ENCODE measurements around the gene WDR6.

DNA sequence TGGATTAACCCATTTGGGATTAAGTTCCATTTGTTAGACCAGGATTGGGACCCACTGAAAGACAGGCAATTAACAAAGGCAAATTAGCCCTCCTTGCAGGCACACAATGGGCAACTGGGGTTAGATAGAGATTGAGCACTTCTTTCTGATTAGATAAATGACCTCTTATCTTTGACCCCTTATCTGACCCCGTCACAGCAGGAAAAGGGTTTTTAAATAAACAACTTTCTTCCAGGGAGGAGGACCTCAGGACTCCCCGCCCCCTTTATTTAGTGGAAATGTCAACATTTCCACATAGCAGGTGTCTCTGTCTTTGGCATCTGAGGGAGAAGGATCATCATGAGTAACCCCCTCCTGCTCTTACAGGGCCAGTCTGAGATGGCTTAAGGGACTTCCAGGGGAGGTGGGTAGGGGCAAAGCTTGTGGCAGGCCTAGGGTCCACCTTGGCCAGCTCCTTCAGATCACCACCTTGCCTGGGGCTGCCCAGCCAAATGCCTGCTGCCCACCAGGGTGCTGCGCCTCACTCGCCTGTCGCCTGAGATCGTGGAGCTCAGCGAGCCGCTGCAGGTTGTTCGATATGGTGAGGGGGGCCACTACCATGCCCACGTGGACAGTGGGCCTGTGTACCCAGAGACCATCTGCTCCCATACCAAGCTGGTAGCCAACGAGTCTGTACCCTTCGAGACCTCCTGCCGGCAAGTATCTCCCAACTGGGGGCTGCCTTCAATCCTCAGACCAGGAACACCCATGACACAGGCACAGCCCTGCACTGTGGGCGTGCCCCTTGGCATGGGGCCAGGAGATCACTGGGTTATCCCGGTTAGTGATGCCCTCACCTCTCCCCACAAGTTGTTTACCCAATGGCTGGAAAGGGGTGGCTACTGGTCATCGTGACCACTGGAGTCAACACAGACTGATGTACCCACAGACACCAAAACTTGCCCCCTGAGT, 2.6 kb upstream of the WDR6 start:
- TF ChIP-seq ZNF232 (CRISPR knock-in tag; IDR thresholded peaks at IDR 0.05) (no peak), FOXP1 (CRISPR knock-in tag; IDR thresholded peaks at IDR 0.05; ENCODE audit: borderline replicate concordance) (no peak)
- TF ChIP-seq, protein P1, sequence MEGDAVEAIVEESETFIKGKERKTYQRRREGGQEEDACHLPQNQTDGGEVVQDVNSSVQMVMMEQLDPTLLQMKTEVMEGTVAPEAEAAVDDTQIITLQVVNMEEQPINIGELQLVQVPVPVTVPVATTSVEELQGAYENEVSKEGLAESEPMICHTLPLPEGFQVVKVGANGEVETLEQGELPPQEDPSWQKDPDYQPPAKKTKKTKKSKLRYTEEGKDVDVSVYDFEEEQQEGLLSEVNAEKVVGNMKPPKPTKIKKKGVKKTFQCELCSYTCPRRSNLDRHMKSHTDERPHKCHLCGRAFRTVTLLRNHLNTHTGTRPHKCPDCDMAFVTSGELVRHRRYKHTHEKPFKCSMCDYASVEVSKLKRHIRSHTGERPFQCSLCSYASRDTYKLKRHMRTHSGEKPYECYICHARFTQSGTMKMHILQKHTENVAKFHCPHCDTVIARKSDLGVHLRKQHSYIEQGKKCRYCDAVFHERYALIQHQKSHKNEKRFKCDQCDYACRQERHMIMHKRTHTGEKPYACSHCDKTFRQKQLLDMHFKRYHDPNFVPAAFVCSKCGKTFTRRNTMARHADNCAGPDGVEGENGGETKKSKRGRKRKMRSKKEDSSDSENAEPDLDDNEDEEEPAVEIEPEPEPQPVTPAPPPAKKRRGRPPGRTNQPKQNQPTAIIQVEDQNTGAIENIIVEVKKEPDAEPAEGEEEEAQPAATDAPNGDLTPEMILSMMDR (IDR thresholded peaks at IDR 0.05): no peak
